ENCODE data around the gene SCARF1. TPM values are rescaled to one million over a fixed set of nuclear protein-coding genes. Genes with fewer than 3 reads are reported as not detected.
A peak's percentile ranks its signal among the peaks of the same experiment; 100 is the strongest.

Gene SCARF1
- total RNA-seq, 1 donor from 2014 or later, result 25.2 TPM

DNA sequence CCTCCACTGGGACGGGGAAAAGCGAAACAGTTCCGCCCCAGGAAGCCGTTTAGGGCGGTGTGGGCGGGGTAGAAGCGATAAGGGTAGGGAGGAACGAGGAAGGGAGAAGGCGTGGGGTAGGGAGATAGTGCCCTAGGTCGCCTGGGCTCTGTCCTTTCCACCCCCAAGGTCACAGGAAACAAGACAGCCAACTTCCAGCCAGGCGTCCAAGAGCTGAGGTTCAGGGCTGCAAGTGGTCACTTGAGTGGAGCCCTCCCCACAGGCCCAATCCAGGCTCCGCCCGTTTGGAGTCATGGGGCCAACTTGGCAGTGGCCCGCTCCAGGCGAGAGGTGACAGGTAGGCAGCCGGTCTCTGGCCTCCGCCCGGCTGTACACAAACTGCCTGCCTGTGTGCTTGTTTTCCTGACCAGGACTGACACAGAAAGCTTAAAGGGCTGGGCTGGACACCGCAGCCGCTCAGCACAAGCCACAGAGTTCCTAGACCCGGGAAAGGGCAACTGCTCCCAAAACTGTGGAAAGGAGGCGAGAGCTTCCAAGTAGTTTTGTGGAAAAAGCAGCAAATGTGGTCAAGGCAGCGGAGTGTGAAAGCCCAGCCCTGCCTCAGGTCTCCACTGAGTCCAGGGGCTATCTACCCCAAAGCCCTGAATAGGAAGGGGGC is 4.4 kb upstream of the SCARF1 start, which contains the start of gene RILP:
Gene RILP, minus strand, starts transcription at position 23 of the 658 bp plus-strand sequence. CDS start 62 bp downstream, outside the sequence.
- DNase-seq (ENCODE audit: low spot score) (peak; percentile 82), ATAC-seq (peak; percentile 33)
- intact Hi-C loops (cut with DNase I), result loop anchor here (5.0 kb wide), 1 partner anchor 73 kb away; no protein-coding TSS in a partner anchor

DNA sequence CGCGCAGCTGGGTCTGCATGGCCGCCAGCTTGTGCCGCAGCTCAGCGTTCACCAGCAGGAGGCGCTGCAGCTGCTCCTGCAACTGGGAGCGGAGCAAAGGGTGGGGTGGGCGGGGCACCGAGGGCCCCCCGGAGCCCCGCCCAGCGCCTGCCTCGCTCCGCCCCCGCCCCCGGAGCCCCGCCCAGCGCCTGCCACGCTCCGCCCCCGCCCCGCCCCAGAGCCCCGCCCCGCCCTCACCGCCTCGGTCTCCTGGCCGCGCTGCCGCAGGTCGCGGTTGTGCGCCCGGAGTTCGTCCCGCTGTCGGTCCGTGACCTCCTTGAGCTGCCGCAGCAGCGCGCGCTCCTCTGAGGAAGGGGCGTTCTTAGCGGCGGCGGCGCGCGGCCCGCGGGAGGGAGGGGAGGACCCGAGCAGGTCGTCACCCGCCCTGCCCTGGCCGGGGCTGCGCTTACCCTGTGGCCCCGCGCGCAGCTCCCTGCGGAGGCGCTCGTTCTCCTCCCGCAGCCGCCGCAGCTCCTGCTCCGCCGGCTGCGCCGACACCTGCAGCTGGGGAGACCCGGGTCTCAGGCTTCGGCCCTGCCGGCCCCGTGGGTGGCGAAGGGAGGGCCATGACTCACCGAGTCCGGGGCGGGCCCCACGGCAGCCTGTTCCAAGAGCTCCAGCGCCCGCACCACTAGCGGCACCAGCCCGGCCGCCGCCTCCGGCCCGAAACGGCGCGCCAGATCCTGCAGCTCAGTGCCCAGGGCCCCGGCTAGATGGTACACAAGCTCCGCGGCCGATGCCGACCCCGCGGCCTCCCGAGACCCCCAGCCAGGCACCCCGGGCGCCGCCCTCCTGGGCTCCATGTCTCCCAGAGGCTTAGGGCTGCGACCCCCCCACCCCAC is 3.7 kb upstream of the SCARF1 start:
- intact Hi-C loops (cut with DNase I), result loop anchor here (5.0 kb wide), 1 partner anchor 72 kb away; no protein-coding TSS in a partner anchor
- ATAC-seq (peak; percentile 66), DNase-seq (ENCODE audit: low spot score) (peak; percentile 97)

DNA sequence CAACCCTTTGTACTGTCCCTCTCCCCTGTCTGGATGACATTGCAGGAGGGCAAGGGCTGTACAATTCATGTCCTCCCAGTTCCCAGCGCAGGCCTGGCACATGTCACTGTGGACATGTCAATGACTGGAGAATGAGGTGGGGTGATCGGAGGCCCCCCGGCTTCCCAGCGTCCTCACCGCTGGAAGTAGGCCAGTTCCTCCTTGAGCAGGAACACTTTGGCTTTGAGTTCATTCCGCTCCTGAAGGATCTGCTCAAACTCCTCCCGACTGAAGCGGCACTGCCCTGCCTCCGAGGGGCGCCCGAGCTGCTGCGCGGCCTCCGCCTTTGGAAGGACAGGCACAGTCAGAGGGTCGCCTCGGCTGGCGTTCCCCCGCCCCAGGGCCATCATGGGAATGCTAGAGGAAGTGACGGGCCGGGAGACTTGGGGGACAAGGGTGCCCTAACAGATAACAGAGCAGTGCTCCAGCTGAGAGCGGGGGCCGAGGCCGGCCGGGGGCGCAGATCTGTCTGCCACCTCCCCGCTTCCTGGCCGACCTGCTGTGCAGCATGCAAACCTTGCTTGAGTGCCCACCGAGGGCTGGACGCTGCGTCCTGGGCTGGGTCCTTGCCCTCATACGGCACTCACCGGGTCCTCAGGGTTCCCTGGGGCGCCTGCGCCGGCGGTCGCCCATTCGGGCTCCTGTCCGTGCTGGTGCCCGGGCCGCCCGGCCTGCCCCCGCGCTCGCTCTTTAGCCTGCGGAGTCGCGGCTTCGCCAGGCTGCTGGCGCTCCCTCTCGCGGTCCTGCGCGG is 2.8 kb upstream of the SCARF1 start:
- ATAC-seq, result peak; percentile 74
- DNase-seq (ENCODE audit: low spot score), result peak; percentile 72
- intact Hi-C loops (cut with DNase I), result loop anchor here (5.0 kb wide), 1 partner anchor 71 kb away; no protein-coding TSS in a partner anchor

DNA sequence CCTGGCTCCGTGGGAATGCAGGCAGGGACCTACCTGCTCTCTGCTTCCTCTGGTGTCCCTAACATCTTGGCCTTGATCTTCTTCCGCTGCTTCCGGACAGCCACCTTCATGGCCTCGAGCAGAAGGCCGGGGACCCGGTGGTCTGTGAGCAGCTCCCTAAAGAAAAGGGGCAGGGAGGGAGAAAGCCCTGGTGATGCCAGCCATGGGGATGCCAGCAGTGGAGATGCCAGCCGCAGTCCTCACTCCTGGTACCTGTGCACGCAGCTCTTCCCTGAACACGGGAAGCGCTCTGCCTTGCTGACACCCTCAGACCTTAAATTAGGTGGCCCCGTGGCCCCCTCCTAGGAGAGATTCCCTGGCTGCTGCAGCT is 2.3 kb upstream of the SCARF1 start:
- no peak for DNase-seq (ENCODE audit: low spot score)
- no peak for ATAC-seq
- intact Hi-C loops (cut with DNase I), result loop anchor here (5.0 kb wide), 1 partner anchor 70 kb away; no protein-coding TSS in a partner anchor

DNA sequence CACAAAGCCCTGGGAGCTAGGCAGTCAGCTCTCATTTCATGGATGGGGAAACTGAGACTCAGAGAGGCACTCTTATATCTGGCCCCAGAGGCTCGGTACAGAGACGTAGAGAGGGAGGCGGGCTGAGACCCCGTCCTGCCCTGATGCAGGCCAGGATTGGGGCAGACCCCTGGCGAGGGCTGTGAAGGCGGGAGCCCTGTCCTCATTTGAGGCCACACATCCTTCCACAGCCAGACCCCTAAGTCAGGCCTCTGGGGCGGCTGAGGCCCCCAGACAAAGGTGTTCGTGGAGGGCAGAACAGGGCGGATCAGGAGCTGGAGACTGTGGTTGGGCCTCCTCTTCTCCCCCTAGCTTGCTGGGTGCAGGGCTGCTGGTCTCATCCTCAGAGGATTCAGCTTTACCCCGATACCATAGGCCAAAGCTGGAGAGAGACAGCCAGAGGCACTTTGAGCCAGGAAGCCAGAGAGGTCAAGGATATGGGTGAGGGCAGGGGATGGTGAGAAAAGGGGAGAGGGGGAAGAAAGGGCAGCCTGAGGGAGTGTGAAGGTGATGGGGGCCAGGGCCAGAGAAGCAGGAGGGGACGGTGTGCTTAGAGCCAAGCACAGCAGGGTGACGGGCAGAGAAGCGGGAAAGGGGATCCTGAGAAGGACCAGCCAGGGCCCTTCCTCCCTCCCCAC is 805 bp upstream of the SCARF1 start:
- DNase-seq (ENCODE audit: low spot score) (no peak), ATAC-seq (no peak)
- intact Hi-C loops (cut with DNase I), result loop anchor here (5.0 kb wide), 1 partner anchor 69 kb away; no protein-coding TSS in a partner anchor

DNA sequence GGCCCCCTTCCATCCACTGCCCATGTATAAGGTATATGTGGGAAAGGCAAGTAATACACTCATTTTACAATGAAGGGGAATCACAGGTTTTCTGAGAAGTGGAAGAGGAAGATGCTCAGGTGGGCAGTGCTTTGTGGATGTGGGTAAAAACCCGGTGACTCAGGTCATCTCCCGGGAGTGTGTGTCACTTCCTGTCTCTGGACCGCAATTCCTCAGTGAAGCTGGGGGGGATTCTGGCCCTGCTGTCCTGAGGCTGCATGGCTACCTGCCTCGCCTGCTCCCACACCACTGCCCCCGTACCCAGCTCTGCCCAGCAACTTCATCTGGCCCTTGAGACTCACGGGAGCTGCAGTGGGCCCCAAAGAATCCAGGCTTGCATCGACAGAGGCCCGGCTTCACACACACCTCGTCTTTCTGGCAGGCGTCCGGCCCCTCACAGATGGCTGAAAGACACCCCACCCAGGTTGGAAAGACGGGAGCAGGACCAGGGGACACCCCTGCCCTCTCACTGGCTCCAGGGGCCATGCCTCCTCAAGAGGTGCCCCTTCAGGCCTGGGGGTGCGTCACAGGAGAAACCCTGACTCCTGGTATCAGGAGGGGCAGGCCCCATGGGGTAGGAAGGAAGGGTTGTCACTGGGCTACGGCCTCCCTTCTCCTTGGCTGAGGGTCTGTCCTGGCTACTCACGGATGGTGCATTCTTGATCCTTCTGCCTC is 882 bp downstream of the SCARF1 start:
- no peak for DNase-seq (ENCODE audit: low spot score)
- intact Hi-C loops (cut with DNase I), result loop anchor here (5.0 kb wide), 1 partner anchor 67 kb away; no protein-coding TSS in a partner anchor
- no peak for ATAC-seq

DNA sequence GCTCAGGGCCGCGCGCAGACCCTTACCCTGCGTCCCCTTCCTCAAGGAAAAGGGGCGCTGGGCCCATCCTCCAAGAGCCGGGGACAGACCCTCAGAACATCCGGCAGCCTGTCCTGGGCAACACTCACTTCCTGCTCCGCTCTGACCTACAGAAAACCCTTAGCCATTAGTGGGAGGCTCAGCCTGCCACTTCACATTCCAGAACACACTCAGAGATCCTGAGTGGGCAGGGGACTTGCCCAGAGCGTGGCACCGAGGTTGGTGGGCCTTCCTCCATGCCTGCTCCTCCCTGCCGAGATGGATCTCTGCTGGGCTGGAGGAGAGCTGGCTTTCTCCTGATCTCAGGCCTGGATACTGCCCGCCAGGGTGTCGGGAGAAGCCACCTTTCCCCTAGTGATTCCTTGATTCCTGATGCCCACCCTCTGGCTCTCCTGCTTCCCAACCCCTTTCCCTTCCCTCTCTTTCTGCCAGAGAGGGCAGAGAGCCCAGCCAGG is 1.5 kb downstream of the SCARF1 start:
- DNase-seq (ENCODE audit: low spot score) (no peak), ATAC-seq (no peak)
- intact Hi-C loops (cut with DNase I), result no loop called here

DNA sequence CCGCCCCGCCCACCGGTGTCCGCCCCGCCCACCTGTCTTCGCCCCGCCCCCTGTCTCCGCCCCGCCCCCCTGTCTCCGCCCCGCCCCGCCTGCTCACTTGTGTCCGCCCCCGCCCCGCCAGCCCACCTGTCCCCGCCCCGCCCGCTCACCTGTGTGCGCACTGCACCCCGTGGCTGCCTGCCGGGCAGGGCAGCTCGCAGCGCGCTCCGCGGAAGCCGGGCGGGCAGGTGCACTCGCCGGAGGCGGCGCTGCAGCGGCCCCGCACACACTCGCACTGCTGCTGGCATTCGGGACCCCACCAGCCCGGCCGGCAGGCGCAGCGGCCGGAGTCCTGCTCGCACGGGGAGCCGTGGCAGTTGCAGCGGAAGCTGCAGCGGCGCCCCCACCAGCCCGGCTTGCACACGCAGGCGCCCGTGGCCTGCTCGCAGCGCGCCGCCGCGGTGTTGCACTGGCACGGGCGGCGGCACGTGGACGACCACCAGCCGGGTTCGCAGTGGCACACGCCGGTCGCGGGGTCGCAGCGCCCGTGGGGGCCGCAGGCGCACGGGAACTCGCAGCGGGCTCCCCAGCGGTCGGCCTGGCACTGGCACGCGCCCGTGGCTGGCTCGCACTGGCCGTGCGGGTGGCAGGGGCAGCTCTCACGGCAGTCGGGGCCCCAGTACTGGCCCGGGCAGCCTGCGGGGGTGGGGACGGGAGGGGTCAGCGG is 2.1 kb downstream of the SCARF1 start:
- intact Hi-C loops (cut with DNase I), result no loop called here
- DNase-seq (ENCODE audit: low spot score), result no peak
- no peak for ATAC-seq

DNA sequence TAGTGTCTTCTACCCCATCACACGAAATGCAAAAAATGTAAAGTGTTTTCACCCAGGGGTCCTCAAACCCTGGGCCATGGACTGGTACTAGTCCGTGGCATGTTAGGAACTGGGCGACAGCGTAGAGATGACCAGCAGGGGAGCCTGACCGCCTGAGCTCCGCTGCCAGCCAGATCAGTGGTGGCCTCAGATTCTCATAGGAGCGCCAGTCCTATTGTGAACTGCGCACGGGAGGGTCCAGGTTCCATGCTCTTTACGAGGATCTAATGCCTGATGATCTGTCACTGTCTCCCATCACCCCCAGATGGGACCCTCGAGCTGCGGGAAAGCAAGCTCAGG is 4.5 kb downstream of the SCARF1 start:
- DNase-seq (ENCODE audit: low spot score) (no peak), ATAC-seq (no peak)
- intact Hi-C loops (cut with DNase I), result no loop called here

DNA sequence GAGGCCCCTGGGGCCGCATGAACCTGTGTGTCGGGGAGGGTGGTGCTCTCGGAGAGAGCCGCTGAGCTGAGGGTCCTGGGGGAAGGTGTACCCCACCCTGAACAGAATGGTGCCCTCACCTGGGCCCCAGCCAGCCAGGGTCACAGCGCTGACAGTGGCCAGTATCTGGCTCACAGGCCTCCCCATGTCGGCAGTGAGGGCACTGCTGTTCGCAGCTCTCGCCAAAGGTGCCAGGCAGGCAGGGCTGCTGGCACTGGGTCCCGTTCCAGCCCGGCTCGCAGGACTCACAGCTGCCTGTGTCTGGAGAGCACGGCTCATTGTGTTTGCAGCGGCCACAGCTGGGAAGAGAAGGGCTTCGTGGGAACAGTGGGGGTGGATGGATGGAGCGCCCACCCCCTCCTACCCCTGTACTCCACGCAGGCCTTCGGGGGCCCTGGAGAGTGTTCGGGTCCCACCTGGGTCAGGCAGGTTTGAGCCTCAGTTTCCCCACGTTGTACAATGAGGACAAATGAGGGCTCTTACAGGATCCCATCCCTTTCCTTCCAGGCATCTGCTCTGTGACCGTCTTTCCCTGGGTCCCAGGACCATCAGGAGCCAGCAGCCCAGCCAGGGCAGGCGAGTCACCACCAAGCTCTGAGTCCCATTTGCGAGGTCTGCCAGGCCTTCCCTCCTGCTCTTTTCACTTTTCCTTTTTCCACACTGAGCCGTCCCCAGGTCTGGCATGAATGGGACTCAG is 5.0 kb downstream of the SCARF1 start:
- DNase-seq (ENCODE audit: low spot score) (no peak), ATAC-seq (no peak)
- intact Hi-C loops (cut with DNase I), result no loop called here

DNA sequence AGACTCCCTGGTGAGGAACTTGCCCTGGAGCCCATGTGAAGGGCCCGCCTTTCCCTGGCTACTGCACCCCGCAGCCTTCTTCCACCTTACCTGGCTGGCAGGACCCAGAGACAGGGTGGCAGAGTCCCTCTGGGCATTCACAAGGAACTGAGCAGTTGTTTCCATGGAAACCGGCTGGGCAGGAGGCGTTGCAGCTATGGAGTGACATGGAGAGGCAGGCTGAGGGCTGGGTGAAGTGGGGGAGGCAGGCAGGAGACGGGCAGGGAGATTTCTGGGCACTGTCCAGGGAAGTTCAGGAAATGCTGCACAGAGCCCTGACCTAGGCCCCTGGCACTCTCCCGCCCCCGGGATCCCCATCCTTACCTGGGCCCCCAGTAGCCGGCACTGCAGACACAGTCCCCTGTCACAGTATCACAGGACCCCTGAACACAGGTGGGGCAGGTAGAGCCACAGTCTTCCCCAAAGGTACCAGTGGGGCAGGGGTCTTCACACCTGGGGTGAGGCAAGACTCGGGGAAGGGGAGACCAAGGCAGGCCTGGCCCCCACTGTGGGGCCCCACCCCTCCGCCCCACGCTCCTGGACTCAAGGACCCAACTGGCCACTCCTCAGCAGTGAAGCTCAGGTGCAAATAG is 5.9 kb downstream of the SCARF1 start:
- ATAC-seq, result no peak
- intact Hi-C loops (cut with DNase I), result no loop called here

DNA sequence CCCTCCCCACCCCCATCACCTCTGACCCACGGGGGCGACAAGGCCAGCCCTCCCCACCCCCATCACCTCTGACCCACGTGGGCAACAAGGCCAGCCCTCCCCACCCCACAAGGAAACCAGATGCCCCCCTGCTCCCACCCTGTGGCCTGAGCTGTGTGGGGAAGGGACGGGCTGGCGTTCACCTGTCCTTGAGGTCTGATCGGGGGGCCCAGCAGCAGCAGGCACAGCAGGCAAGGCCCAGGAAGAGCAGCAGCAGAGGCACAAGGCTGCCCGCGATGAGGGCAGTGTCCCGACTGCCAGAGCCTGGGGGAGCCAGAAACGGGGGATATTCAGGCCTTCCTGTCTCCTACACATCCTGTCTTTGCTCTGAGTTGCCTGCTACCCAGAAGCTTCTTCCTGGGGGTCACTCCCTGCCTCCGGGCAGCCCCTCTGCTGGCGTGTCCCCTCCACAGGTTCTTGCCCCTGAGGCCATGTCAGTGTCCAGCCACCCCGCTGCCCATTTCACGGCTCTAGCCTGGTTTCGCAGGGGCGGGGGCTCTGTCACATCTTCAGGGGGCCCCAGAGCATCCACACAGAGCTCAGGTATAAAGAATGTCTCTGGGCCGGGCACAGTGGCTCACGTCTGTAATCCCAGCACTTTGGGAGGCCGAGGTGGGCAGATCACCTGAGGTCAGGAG is 6.8 kb downstream of the SCARF1 start:
- intact Hi-C loops (cut with DNase I), result no loop called here
- no peak for ATAC-seq
- DNase-seq (ENCODE audit: low spot score), result no peak

More for the DNA sequence above, 5.9 kb downstream of the SCARF1 start:
- DNase-seq (ENCODE audit: low spot score), result no peak

DNA sequence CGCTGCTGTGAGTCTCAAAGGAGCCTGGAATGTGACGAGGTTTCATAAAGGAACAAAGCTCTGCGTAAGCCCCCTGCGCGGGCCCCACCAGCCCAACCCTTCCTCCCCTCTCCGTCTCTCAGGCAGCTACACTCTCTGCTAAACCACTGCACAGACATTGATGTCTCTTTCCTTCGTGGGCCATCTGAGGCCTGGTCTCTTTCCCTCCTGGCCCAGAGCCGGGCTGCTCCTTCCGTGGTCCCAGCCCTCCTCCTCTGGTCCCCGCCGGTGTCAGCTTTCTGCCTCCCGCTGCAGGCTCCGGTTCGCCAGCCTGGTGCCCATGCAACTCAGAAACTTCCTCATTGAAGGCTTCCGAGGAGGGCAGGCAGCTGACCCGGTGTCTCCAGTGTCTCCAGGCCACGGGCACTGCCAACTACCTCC is 7.4 kb downstream of the SCARF1 start:
- intact Hi-C loops (cut with DNase I), result no loop called here
- no peak for ATAC-seq
- no peak for DNase-seq (ENCODE audit: low spot score)

DNA sequence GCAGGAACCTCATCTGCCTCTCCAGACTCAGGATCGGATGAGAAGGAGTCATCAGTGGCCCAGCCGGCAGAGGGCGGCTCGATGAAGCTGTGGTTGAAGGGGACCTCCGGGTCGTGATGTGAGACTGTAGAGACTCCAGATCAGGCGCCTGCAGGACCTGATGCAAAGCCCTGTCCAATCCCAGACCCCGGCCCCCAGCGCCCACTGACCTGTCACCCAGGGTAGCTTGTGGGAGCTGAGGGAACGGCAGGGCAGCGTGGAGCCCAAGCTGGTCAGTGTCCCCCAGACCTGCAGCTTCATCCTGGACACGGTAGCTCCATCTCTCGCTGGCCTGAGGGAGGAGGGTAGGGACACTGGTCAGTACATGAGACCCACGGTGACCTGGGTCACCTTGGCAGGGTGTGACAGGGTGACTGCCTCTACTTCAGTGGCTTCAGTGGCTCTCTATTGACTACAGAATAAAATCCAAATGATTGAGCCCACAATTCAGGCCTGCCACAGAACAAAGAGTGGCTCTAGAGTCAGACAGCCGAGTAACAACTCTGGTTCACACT is 8.7 kb downstream of the SCARF1 start:
- DNase-seq (ENCODE audit: low spot score), result no peak
- intact Hi-C loops (cut with DNase I), result no loop called here
- no peak for ATAC-seq

DNA sequence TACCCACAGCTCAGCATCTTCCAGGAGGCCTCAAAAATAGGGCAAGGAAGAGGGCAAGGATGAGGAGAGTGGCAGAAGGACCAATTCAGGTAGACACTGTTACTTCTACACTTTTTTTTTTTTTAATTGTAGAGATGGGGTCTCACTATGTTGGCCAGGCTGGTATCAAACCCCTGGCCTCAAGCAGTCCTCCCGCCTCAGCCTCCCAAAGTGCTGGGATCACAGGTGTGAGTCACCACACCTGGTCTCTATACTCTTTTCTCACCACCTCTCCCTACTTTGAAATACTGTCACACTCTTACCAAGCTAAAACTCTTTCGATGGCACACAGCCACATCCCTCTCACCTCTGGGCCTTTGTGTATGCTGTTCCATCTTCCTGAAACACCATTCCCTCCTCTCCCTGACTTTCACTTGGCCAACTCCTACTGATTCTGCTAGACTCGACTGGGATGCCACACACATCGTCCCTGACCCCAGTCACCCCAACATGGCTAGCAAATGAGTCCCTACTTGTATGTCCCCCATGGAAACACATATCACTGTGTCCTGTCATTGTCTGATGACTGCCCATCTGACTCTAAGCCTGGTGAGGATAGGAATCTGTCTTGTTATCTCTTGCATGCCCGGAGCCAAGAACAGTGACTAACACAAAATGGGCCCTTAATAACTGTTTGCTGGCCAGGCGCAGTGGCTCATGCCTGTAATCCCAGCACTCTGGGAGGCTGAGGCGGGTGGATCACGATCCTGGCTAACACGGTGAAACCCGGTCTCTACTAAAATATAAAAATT is 9.7 kb downstream of the SCARF1 start:
- ATAC-seq (no peak), DNase-seq (ENCODE audit: low spot score) (no peak)
- intact Hi-C loops (cut with DNase I), result no loop called here
